ENCODE measurements around the gene CTTNBP2. TPM values are rescaled to one million over a fixed set of nuclear protein-coding genes. Genes with fewer than 3 reads are reported as not detected.
A peak's percentile ranks its signal among the peaks of the same experiment; 100 is the strongest.

Gene CTTNBP2
- total RNA-seq, 1 experiment from 2014 or later = 17.6 TPM

DNA sequence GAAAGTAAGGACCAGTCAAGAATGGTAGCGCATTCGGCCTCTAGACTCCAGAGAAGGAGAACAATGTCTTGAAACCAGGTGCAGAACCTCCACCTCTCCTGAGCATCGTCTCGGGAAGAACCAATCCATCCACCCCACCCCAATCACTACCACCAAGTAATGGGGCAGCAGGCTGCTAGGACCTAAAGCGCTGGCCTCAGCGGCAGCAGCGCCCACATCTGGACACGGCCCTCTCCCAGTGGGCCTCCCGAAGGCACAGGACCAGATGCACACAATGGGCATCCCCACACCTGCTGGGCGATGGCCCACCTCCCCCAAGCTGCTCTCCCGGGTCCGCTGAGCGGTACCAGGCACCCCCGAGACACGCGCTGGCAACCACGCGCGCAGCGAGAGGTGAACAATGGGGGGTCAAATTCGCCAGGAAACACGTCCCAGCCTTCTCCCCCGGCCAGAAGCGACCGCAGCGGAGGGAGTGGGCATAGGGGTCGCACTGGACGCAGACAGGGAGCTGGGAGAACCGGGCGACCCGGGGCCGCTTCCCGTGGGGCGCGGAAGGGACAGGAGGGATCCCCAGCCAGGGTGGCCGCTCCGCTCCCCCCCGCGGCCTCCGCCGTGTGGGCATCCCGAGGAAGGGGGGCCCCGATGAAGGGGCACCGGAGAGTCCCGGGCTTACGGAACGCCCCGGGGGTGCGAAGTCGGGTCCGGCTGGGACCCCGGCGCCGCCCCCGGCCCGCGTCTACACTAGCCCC is 506 bp downstream of the CTTNBP2 start:
- Mint-ChIP-seq H3K27ac (peak overlapping the region; percentile 42 to 95 (median 84); a peak in 5 of 7 replicates), H3K4me1 (peaks cover 70 to 78% of the 10 kb centered on the region in 2 experiments)

More for the DNA sequence above, 506 bp downstream of the CTTNBP2 start:
- no peaks in the 10 kb centered on the region; a peak in 1 of 5 replicates for H3K9me3 Mint-ChIP-seq
- H4K91ac ChIP-seq (ENCODE audit: insufficient read length, low read depth, low read length) = no peak overlapping the region
- no peak overlapping the region for H2BK15ac ChIP-seq (ENCODE audit: low read depth, low read length)
- H3K4me1 ChIP-seq (ENCODE audit: insufficient read depth, low read length) = peaks cover 4% of the 10 kb centered on the region
- H4K5ac ChIP-seq (ENCODE audit: insufficient read length, low read depth, low read length) = no peak overlapping the region
- no peak overlapping the region for H2BK20ac ChIP-seq (ENCODE audit: low read depth, low read length, poor library complexity, severe bottlenecking)
- no peak overlapping the region for H3K4ac ChIP-seq (ENCODE audit: low read depth, low read length)
- no peak overlapping the region for H2BK120ac ChIP-seq (ENCODE audit: low read depth, low read length, poor library complexity, severe bottlenecking)
- no peak overlapping the region for H4K8ac ChIP-seq (replicated peaks; ENCODE audit: insufficient read length, low read depth, low read length)
- no peaks in the 10 kb centered on the region for H3K9me3 ChIP-seq (ENCODE audit: control insufficient read depth, low read depth, low read length)
- peak overlapping the region; percentile 88 to 91 for H3K4me3 Mint-ChIP-seq
- peak overlapping the region; percentile 76 for H3K14ac ChIP-seq (ENCODE audit: insufficient read depth, low read length)
- no peak overlapping the region for H3K23ac ChIP-seq (ENCODE audit: insufficient read length, low read depth, low read length)
- H3T11ph ChIP-seq (ENCODE audit: low read length) = no peak overlapping the region
- H3K56ac ChIP-seq (ENCODE audit: insufficient read length, low read depth, low read length) = no peak overlapping the region
- no peaks in the 10 kb centered on the region; a peak in 2 of 7 replicates for H3K36me3 Mint-ChIP-seq (ENCODE audit: insufficient read depth in 1 of 3, low read depth in 3 of 3)
- peak overlapping the region; percentile 55 for H3K9ac ChIP-seq (ENCODE audit: extremely low read depth, insufficient read length, low read length)
- no peaks in the 10 kb centered on the region for H3K79me1 ChIP-seq (ENCODE audit: insufficient read depth, low read depth, low read length, poor library complexity, severe bottlenecking)
- H3K23me2 ChIP-seq (ENCODE audit: insufficient read length, low read depth, low read length, poor library complexity, severe bottlenecking) = peaks cover 7% of the 10 kb centered on the region
- peak; percentile 54 for DNase-seq
- H3K79me2 ChIP-seq (ENCODE audit: insufficient read depth, low read length) = peaks cover 24% of the 10 kb centered on the region; the same call in 1 of the 2 replicates
- TF ChIP-seq, protein P1, sequence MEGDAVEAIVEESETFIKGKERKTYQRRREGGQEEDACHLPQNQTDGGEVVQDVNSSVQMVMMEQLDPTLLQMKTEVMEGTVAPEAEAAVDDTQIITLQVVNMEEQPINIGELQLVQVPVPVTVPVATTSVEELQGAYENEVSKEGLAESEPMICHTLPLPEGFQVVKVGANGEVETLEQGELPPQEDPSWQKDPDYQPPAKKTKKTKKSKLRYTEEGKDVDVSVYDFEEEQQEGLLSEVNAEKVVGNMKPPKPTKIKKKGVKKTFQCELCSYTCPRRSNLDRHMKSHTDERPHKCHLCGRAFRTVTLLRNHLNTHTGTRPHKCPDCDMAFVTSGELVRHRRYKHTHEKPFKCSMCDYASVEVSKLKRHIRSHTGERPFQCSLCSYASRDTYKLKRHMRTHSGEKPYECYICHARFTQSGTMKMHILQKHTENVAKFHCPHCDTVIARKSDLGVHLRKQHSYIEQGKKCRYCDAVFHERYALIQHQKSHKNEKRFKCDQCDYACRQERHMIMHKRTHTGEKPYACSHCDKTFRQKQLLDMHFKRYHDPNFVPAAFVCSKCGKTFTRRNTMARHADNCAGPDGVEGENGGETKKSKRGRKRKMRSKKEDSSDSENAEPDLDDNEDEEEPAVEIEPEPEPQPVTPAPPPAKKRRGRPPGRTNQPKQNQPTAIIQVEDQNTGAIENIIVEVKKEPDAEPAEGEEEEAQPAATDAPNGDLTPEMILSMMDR (conservative IDR thresholded peaks at IDR 0.05) = no peak
- peak overlapping the region; percentile 73 for H3K18ac ChIP-seq (ENCODE audit: insufficient read length, low read depth, low read length)
- H3K27me3 Mint-ChIP-seq (ENCODE audit: low read depth) = peaks cover 9% of the 10 kb centered on the region
- H4K20me1 ChIP-seq (ENCODE audit: control insufficient read depth, insufficient read depth, insufficient read length) = no peaks in the 10 kb centered on the region
- H2BK5ac ChIP-seq (ENCODE audit: insufficient read length, low read length) = no peak overlapping the region
- no peaks in the 10 kb centered on the region for H3K27me3 ChIP-seq (ENCODE audit: insufficient read depth, low read length)
- no peak overlapping the region for H2AFZ ChIP-seq (ENCODE audit: low read length)
- no CpG with 5 or more reads among the region's 57 CpGs for WGBS (ENCODE audit: extremely low coverage, insufficient read length, low lambda C conversion rate)
- peak overlapping the region; percentile 86 for H3K4me2 ChIP-seq (ENCODE audit: insufficient read depth, insufficient read length, low read length)
- no peak overlapping the region for H2BK12ac ChIP-seq (ENCODE audit: insufficient read length, low read depth, low read length)
- H2AK5ac ChIP-seq (ENCODE audit: insufficient read length, low read length) = no peak overlapping the region
- H3K27ac ChIP-seq (ENCODE audit: insufficient read length, low read depth, low read length) = no peak overlapping the region
